Stimulated activated CD8-positive, alpha-beta memory T cell treated with anti-CD3 and anti-CD28 coated beads, Interleukin-4, amount 100 ng/mL, for 1 hour (primary cell): ENCODE measurements around the gene ARHGAP24.
"Not testable (repeated sequence)": the region's sequence is repeated elsewhere in the genome, so short reads cannot be mapped to it uniquely, and the experiment has no call there.

Experiments used
- DNase-seq, 2 donors: peaks; one replicate each; pipeline ENCODE4 v3.0.0-alpha.2; 2020; ENCODE audit warnings: low read depth in 2 of 2, low spot score in 1 of 2

Gene ARHGAP24

DNA sequence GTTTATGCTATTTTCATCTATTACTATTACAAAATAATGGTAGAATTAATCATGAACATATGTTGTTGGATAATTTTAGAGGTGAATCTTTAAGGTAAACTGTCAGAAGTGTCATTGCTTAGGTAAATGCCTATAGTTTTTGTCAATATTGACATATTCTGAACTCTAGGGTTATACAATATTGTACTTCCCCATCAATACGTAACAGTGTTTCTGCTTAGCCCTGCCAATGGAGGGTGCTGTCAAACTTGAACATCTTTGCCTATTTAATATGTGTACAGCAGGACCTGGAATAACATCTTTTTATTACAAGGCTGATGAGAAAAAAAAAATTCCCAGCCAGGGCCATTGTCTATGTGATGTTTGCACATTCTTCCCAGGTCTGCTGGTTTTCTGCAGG lies 40.8 kb downstream of the ARHGAP24 start:
- no peak for DNase-seq

DNA sequence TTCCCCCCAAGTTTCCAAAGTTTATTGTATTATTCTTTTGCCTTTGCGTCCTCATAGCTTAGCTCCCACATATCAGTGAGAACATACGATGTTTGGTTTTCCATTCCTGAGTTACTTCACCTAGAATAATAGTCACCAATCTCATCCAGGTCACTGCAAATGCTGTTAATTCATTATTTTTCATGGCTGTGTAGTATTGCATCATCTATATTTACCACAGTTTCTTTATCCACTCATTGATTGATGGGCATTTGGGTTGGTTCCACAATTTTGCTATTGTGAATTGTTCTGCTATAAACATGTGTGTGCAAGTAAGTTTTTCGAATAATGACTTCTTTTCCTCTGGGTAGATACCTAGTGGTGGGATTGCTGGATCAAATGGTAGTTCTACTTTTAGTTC lies 43.6 kb downstream of the ARHGAP24 start:
- not testable (repeated sequence) for DNase-seq

DNA sequence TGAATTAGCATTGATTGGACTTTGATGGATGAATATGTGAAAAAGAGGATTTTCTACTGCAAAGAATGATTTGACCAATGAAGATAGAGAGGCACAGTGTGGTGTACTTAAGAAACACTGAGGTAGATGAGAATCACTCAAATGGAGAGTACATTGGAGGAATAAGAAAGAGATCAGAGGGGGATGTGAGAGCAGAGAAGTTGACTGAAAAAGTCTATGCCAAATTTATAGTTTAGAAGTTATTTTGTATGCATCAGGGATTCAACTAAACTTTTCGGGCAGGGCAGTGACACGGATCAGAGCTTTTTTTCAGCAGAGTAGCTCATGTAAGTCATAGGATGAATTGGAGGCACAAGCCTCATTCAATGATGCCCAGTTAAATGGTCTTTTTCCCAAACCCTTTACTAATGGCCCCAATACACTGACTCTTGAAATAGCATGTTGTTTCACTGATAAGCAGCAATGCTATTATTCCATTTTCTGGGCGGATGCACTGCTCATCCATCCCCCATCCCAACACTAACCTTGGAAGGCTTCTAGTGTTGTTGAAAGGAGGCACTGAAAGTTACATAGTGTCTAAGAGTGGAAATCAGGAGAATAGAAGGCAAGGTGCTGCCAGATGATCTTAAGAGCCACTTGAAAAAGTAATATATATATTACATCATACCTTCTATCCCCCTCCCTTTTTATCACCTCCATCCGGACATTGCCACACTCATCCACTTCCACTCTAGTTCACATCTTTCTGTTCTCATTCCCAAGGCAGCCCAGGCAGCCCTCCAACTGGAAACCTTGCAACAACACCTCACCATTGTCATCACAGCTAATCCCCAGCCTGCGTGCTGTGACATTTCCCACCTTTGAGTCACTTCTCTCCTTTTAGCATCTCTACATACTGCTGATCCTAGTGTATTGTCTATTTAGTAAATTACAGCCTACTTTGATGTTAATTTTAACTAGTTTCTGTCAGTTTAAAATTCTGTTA lies 46.1 kb downstream of the ARHGAP24 start:
- DNase-seq = no peak

DNA sequence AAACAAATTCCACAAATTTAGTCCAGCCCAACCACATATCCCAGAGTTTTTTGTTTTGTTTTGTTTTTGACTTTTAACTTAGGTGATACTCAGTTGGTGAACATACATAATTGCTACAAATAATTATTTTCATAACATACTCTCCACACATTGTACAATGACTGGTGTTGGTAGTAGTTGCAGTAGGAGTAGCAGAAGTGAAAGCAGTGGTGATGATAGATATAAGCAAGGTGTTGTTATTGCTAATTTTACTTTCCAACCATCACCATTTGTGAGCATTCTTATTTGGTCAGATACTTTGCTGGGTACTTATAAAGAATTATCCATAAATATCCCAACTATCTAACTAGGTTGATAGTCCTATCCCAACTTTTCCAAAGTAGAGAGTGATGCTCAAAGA lies 47.3 kb downstream of the ARHGAP24 start:
- no peak for DNase-seq

DNA sequence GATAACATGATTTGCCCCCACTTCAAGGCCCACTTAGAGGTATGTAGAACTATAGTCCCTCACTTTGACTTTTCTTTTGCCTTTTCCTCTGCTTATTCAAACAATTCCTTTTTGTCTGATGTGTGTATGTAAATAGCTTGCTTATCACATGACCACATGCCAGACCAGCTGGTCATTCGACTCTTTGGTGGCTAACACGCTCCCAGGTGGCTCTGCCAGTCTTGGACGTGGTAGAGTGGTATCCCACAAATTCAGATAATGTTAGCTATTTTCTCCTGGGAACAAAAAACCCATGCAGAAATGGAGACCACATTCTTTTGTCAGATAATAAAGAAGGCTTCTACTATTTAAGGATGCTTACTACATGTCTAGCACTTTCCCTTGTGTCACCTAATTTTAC lies 47.9 kb downstream of the ARHGAP24 start:
- DNase-seq = no peak

DNA sequence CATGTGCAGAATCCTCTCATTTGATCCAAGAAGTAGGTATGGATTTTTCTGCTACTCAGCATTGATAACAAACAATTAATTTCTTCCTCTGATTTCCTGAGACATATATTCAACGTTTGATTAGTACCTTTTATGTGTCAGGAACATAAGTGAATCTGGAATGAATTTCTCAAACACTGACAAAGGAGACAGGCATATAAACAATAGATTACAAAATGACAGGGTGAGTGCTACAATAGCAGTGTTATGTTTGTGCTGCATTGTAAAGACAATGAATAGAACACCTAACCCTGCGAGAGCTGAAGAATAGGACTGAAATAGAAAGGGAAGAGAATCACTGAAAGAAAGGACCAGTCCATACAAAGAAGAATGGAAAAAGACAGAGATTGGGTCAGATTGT lies 52.9 kb downstream of the ARHGAP24 start:
- DNase-seq = no peak

DNA sequence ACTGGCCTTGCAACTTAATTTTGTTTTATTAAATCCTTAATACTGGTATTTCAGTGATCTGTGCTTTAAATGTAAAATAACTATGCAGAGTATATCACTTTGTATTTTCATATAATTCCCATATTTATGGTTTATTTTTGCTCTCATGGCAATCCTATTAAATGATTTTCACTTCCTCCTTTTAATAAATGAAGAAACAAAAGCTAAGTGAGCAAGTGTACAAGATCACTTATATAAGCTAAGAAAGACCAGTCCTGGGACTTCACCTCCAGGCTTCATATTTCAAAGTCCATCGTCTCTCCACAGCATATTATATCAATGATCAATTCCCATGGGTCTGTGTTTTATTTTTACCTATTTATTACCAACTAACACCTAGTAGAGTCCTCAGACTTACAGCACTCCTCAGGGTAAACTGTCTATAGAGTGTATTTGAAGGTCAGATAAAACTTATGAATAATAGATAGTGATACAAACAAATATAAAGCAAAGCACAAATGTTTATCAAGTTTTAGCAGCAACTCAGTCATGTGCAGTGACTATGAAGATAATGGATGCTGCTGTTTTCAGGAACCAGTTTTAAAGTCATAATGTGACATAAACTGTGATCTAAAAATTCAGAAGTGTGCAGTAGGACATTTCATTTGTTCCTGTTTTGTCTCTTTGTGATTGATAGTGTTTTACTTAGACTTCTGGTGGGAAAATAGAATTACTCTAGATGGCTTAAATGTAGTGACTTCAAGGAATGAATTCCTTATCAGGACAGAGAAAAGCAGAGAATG lies 56.8 kb downstream of the ARHGAP24 start:
- DNase-seq = no peak

DNA sequence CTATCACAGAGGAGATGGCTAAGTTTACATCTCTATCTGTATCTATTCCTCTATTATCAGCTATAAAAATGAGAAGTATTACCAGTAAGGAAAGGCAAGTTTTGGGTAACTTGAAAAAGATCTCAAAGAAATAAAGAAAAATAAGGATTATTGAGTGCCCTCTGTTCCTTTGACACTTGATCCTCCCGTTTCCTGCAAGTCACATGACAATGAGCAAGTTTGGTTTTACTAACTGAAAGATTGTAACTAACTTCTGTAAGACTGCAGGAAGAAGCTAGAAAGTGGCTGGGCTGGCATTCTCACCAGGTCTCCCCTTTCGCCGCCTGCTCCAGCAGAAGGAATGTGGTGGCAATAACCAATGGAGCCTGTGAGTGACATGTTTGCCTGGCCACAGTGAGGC lies 59.2 kb downstream of the ARHGAP24 start:
- no peak for DNase-seq

DNA sequence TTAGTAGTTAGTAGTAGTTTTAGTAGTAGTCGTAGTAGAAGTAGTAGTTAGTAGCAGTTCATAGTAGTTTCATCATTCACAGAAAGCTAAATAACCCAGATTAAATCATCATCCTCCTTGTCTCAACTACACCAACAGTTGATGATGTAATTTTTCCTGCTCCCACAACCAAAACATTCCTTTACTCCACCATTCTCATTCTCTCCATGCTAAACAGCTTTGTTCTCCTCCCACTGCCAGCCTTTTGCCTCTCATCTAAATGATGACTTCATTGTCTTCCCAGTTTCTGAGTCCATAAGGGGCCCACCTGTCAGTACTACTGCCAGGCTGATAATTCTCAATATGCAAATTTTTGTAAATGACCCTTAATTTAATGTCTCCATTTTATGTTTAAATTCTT lies 68.9 kb downstream of the ARHGAP24 start:
- DNase-seq = no peak

DNA sequence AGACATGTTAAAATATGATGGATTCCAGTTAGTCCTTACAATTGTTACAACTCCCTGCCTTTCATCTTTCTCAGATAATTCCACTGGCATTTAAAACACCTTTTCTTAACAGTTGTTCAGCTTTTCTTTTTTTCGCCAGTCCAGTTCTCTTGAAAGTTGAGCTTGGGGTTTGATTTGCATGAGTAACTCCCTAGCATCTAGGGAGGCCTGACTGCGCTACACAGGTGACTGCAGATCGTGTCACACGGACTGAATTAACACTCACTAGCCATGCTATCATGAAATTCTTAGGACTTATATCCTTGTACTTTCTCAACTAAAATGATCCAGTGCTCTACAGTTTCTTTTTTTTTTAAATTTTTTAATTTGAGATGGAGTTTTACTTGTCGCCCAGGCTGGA lies 69.8 kb downstream of the ARHGAP24 start:
- no peak for DNase-seq

DNA sequence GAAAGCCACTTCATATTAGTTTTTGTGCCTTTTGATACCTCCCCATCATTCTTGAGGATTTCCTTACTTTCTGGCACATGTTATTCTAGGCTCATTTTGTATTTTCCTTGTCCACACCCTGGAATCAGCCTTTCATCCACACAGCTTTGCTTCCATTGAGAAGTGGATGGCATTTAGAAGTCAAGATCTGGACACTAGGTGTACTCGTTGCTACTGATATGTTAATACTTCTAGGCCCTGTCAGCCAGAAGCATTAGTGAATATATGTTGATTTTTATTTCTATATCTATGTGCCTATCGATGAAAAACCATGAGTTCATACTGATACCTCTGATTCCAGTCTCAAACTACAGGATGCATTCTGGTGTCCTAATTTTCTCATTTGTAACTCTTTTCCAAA lies 73.2 kb downstream of the ARHGAP24 start:
- no peak for DNase-seq

DNA sequence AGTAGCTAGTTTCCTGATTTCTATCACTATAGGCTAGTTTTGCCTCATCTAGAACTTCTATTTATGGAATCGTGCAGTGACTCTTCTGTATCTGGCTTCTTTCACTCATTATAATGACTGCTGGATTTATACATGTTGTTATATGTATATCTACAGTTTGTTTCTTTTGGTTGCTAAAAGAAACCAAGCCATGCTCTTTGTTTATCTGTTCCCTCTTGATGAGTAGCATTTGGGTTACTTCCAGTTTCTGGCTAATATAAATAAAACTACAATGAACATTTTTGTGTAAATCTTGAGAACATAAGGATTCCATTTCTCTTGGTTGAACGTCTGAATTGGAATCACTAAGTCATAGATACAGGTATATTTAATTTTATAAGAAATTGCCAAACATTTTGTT lies 73.9 kb downstream of the ARHGAP24 start:
- DNase-seq = no peak

DNA sequence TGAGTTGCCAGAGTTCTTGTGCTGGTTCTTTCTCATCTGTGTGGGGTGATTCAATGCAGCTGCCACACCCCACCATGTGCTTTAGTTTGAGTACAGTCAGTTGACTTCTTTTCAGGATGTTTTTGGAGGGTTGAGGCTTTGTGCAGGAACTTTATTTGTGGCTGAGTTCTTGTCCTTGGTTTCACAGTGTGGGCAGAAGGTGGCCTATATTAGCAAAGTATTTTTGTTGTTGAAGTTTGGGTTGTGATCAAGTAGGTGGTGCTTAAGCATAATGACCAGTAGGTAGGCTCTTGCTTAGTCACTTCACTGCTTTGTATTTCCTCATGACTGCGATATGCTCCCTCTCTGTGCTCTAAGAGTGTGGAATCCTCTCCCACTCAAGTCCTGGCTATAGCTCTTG lies 80.3 kb downstream of the ARHGAP24 start:
- DNase-seq = no peak

DNA sequence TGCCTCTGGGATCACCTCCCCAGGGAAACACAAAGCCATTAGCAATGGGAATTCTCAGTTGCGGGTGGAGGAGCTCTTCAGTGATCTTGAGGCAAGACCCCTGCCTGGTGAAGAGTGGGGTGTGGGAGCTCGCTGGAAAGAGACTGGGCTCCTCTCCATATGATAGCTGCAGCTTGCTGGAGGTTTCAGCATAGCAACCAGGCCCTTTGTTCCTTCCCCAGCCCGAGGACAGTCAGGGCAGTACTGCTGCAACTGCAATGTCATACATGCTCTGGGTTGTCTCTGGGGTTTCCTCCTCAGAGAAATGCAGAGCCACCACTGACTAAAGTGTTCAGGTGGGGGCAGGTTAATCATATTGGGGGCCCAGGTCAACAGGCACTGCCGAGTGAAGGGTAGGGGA lies 81.3 kb downstream of the ARHGAP24 start:
- no peak for DNase-seq

DNA sequence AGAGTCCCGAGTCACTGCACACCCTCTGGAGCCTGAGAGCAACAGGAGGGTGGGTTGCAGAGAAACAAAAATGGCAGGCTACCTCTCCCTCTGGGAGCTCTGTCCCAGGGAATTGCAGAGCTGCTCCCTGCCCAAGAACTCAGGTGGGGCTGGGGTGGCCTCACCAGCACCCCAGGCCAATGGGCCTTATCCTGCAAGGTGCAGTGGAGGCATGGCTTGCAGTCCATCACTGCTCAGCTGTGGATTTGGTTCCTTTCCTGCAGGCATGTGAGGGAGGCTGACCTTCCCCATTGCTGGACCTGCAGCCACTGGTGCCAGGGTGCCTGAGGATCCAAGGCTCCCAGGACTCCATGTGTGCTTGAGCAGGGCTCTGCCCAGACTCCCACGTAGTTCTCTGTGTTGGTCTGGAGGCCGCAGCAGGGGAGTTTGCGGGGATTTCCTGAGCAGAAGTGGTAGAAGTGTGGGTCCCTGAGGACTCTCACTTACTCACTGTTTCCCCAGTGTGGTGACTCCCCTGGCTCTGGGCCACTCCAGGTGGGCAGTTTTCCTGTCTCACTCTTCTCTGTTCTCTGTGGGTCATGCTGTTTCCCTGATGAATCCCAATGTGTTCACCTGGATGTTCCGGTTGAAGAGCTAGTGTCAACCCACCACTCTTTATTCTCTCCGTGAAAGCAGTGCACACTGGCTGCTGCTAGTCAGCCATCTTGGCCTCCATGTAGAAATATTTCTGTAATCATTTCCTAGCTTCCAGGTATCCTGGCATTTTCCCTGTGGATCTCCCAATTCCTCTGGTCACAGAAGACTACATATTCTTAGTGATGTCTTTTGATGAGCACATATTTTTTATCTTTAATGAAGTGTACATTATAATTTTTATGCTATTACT lies 82.3 kb downstream of the ARHGAP24 start:
- DNase-seq = no peak

DNA sequence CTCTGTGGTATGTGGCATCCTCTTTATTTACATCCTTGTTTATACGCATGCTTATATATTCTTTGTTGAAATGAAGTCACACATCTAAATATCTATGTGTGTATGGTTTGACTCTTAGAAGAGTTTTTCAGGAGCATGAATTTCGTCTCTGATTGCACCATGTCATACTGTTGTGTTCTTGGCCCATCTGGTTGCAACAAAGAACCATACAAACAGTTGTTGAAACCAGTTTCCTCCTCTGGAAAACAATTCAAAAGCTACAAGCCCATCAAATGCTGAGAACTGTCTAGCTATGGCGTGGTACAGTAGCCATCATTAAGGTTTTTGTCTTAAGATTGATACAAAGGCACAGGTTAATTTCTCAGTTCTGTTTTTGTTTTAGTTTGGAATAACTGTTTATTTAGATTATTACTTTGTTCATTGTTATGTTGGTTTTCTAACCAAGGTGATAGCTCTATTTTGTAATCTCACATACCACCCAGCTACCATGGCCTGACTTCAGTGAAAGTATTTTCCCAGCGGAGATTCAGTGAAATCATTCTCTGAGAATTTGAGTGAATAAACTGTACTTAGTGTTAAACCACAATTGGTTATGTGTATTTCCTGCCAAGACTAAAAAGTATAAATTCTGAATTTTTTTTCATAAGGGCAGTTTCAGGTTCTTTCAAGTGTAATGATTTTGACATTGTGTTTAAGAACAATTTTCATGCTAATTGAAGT lies 91.0 kb downstream of the ARHGAP24 start:
- no peak for DNase-seq

DNA sequence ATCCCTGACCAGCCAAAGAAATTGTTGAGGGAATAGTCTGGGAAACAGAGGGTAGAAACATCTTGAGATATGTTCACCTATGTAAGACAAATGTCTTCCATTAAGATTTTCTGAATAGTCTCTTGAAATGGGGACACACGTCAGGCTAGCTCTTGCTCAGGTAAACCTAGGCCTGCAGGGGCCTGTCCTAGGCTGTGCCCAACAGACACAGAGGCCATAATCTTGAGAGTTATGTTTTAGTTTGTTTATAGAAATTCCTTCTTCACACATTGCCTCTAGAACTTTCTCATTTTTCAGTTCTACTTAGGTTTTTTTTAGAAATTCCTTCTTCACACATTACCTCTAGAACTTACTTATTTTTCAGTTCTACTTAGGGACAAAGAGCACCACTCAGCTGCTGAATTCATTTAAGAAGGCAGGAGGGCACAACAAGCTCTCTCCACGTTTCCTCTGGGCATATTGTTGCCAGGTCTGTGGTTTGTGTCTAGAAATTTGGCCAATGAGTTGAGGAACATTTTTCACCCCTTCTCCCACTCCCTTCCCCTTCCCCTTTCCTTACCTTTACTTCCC lies 94.9 kb downstream of the ARHGAP24 start:
- no peak for DNase-seq

DNA sequence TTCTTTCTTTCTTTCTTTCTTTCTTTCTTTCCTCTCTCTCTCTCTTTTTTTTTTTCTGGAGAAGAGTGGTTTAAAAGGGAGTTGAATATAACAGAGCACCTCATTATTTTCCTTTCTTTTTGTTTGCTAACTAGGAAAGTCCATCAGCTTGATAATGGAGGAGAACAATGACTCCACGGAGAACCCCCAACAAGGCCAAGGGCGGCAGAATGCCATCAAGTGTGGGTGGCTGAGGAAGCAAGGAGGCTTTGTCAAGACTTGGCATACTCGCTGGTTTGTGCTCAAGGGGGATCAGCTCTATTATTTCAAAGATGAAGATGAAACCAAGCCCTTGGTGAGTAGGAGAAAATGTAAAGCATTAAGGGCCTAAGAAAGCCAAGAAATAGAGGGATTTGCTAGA lies 95.4 kb downstream of the ARHGAP24 start:
- DNase-seq = no peak

DNA sequence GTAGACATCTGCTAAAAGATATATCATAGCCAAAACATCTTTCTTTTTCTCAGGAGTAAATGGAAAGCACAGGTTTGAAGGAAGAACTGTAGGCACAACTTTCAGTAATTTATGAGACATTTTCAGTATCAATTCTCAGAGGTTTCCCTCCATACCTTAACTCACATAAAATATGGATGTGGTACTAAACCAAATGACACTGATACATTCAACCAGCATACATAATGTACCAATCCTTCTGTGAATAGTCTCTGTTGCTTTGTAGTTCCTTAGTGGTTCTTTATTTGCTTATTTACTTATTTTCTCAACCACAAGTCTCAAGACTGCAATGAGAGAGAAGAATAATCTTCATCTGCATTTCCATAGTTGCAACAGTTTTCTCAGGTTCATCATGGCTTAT lies 96.1 kb downstream of the ARHGAP24 start:
- no peak for DNase-seq

DNA sequence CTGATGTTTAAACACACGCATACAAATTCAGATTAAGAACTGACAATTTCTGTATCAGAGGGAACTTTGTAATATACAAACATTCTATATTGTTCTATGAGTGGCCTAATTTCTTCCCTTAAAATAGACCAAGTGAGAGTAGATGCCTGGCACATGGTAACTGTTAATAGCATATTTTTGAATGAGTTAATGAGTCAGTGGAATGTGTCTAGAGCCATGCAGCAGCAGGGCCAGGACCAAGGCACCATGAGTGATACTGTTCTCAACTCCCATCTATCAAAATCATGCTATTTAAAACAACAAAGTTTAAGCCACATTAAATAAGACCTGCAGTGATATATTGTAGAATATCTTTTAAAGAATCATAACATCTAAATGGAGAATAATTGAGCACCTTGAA lies 98.3 kb downstream of the ARHGAP24 start:
- DNase-seq = no peak
